Effector memory CD4-positive, alpha-beta T cell (primary cell): ENCODE data around the gene TGFB2.

ENCODE experiments used
- DNase-seq, 3 donors: peaks; one replicate each; pipeline ENCODE4 v3.0.0-alpha.2; 2020
- H3K27ac ChIP-seq: 2 replicates; pipeline ENCODE4 v1.7.0; 2013; ENCODE audit warnings: mild to moderate bottlenecking, low read length, moderate library complexity; ENCODE audit not compliant: insufficient read depth, poor library complexity, severe bottlenecking
- H3K27me3 ChIP-seq: replicated peaks from 2 replicates; pipeline ENCODE4 v1.7.0; 2013; ENCODE audit warnings: mild to moderate bottlenecking, low read length; ENCODE audit not compliant: insufficient read depth, control insufficient read depth, poor library complexity, severe bottlenecking
- H3K36me3 ChIP-seq: 2 replicates; pipeline ENCODE4 v1.7.0; 2013; ENCODE audit warnings: mild to moderate bottlenecking, low read length, moderate library complexity; ENCODE audit not compliant: control insufficient read depth, insufficient read depth
- H3K4me1 ChIP-seq: 2 replicates; pipeline ENCODE4 v1.7.0; 2013; ENCODE audit warnings: low read length, mild to moderate bottlenecking; ENCODE audit not compliant: control insufficient read depth, insufficient read depth, poor library complexity, severe bottlenecking
- H3K4me3 ChIP-seq: 2 replicates; pipeline ENCODE4 v1.7.0; 2013; ENCODE audit warnings: low read length, low read depth, mild to moderate bottlenecking; ENCODE audit not compliant: insufficient read depth, poor library complexity, severe bottlenecking
- H3K9me3 ChIP-seq: 2 replicates; pipeline ENCODE4 v1.7.0; 2013; ENCODE audit warnings: mild to moderate bottlenecking, low read length, moderate library complexity; ENCODE audit not compliant: control insufficient read depth

The TGFB2 gene

GRCh38 chr1:218367118-218367517 lies 22.0 kb downstream of the TGFB2 start:
- H3K4me1 ChIP-seq: no peaks in the 10 kb centered on the region
- H3K27me3 ChIP-seq: no peaks in the 10 kb centered on the region
- H3K4me3 ChIP-seq: no peak overlapping the region
- no peak for DNase-seq
- no peaks in the 10 kb centered on the region for H3K9me3 ChIP-seq
- H3K27ac ChIP-seq: no peak overlapping the region
- H3K36me3 ChIP-seq: no peaks in the 10 kb centered on the region

- Histone ChIP-seq H3K9me3 (no peaks in the 10 kb centered on the region), H3K4me1 (no peaks in the 10 kb centered on the region)
- no peak for DNase-seq
Observed at GRCh38 chr1:218368686-218369085, 23.6 kb downstream of the TGFB2 start.

GRCh38 chr1:218369688-218370511 lies 24.8 kb downstream of the TGFB2 start:
- no peaks in the 10 kb centered on the region for H3K36me3 ChIP-seq
- no peaks in the 10 kb centered on the region for H3K27me3 ChIP-seq
- no peak overlapping the region for H3K27ac ChIP-seq
- DNase-seq: no peak
- H3K9me3 ChIP-seq: no peaks in the 10 kb centered on the region
- H3K4me3 ChIP-seq: no peak overlapping the region
- H3K4me1 ChIP-seq: no peaks in the 10 kb centered on the region

More at GRCh38 chr1:218368686-218369085, 23.6 kb downstream of the TGFB2 start:
- Histone ChIP-seq H3K27me3 (no peaks in the 10 kb centered on the region), H3K36me3 (no peaks in the 10 kb centered on the region), H3K27ac (no peak overlapping the region), H3K4me3 (no peak overlapping the region)

- Histone ChIP-seq H3K36me3 (no peaks in the 10 kb centered on the region), H3K4me1 (peaks cover 4% of the 10 kb centered on the region), H3K4me3 (no peak overlapping the region), H3K27me3 (no peaks in the 10 kb centered on the region), H3K9me3 (no peaks in the 10 kb centered on the region), H3K27ac (no peak overlapping the region)
- DNase-seq: no peak
Observed at GRCh38 chr1:218371927-218372672, 27.0 kb downstream of the TGFB2 start.

- no peak for DNase-seq
- peaks cover 8% of the 10 kb centered on the region for H3K4me1 ChIP-seq
Observed at GRCh38 chr1:218374401-218375353, 29.5 kb downstream of the TGFB2 start.

GRCh38 chr1:218376722-218377121 lies 31.6 kb downstream of the TGFB2 start:
- H3K9me3 ChIP-seq: no peaks in the 10 kb centered on the region
- no peak overlapping the region for H3K4me3 ChIP-seq
- no peak for DNase-seq
- H3K36me3 ChIP-seq: no peaks in the 10 kb centered on the region
- no peaks in the 10 kb centered on the region for H3K27me3 ChIP-seq
- no peak overlapping the region for H3K27ac ChIP-seq
- peaks cover 8% of the 10 kb centered on the region for H3K4me1 ChIP-seq

More at GRCh38 chr1:218374401-218375353, 29.5 kb downstream of the TGFB2 start:
- Histone ChIP-seq H3K36me3 (no peaks in the 10 kb centered on the region), H3K27ac (no peak overlapping the region), H3K27me3 (no peaks in the 10 kb centered on the region), H3K9me3 (no peaks in the 10 kb centered on the region), H3K4me3 (no peak overlapping the region)

GRCh38 chr1:218377143-218377660 lies 32.1 kb downstream of the TGFB2 start:
- Histone ChIP-seq H3K4me1 (peaks cover 8% of the 10 kb centered on the region), H3K4me3 (no peak overlapping the region), H3K9me3 (no peaks in the 10 kb centered on the region), H3K27ac (no peak overlapping the region), H3K27me3 (no peaks in the 10 kb centered on the region), H3K36me3 (no peaks in the 10 kb centered on the region)
- DNase-seq: peak in 2 of 3 donors; percentile 6 to 21

- no peak overlapping the region for H3K27ac ChIP-seq
Observed at GRCh38 chr1:218380125-218380977, 35.2 kb downstream of the TGFB2 start.

GRCh38 chr1:218382261-218382660 lies 37.1 kb downstream of the TGFB2 start:
- H3K27me3 ChIP-seq: peaks cover 7% of the 10 kb centered on the region
- no peaks in the 10 kb centered on the region for H3K36me3 ChIP-seq
- H3K4me3 ChIP-seq: no peak overlapping the region
- H3K4me1 ChIP-seq: peaks cover 4% of the 10 kb centered on the region
- DNase-seq: no peak
- H3K27ac ChIP-seq: no peak overlapping the region
- no peaks in the 10 kb centered on the region for H3K9me3 ChIP-seq

More at GRCh38 chr1:218380125-218380977, 35.2 kb downstream of the TGFB2 start:
- H3K27me3 ChIP-seq: peaks cover 7% of the 10 kb centered on the region
- no peaks in the 10 kb centered on the region for H3K36me3 ChIP-seq
- no peaks in the 10 kb centered on the region for H3K9me3 ChIP-seq
- H3K4me3 ChIP-seq: no peak overlapping the region
- peaks cover 8% of the 10 kb centered on the region for H3K4me1 ChIP-seq
- DNase-seq: no peak
